Measurements from ENCODE around the gene HIGD1B.

The HIGD1B gene

DNA sequence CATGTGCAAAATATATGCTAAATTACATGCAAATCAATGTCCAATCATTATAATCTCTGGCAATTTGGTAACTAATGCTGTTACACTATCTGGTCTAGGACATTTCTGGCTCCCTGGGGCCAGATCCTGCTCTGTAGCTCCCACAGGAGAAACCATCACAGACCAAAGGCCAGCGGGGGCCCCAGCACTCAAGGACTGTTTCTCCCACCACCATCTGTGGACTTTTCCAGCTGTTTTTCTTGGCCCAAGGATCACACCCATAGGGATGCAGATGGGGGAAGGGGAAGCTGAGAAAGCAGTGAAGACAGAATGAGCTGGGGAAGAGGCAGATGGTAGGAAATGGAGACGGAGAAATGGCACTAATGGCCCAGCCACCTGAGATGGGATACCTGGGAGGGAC is at the start of gene HIGD1B:
Gene HIGD1B, plus strand, starts transcription at position 298 of the 400 bp plus-strand sequence. CDS start 270 bp downstream, outside the sequence.
- no peak within 1 kb of the TSS for H3K27ac ChIP-seq
- H3K27me3 ChIP-seq: no peaks in the 10 kb centered on the region
- H3K4me3 ChIP-seq: no peak within 1 kb of the TSS
- intact Hi-C loops (cut with DNase I; ENCODE audit: low total_unique reads): no loop called here
- no peak for DNase-seq
- peaks cover 0 to 22% (median 8%) of the 10 kb centered on the region in 4 donors for H3K4me1 ChIP-seq
- TF ChIP-seq, protein P1, sequence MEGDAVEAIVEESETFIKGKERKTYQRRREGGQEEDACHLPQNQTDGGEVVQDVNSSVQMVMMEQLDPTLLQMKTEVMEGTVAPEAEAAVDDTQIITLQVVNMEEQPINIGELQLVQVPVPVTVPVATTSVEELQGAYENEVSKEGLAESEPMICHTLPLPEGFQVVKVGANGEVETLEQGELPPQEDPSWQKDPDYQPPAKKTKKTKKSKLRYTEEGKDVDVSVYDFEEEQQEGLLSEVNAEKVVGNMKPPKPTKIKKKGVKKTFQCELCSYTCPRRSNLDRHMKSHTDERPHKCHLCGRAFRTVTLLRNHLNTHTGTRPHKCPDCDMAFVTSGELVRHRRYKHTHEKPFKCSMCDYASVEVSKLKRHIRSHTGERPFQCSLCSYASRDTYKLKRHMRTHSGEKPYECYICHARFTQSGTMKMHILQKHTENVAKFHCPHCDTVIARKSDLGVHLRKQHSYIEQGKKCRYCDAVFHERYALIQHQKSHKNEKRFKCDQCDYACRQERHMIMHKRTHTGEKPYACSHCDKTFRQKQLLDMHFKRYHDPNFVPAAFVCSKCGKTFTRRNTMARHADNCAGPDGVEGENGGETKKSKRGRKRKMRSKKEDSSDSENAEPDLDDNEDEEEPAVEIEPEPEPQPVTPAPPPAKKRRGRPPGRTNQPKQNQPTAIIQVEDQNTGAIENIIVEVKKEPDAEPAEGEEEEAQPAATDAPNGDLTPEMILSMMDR (IDR thresholded peaks at IDR 0.05): no peak
- peaks cover 23 to 37% (median 24%) of the 10 kb centered on the region in 3 donors for H3K36me3 ChIP-seq
- no peaks in the 10 kb centered on the region for H3K9me3 ChIP-seq

DNA sequence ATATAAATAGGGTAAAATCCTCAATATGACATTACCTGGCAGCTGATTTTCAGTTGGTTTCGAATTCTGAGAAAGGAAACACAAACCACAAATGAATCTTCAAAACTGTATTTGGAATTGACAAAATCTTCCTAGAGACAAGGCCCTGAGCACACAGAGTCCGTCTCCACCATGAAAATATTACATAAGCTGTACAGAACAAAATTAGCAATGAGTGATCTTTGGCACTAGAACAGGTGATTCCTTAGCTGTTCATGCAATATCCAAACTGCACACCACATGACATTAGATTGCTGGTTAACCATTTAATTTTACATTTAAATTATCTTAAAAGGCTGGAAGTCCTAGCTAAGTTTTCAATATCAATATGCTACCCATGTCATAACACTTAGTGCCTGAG is 49.3 kb upstream of the HIGD1B start:
- H3K4me3 ChIP-seq: peak overlapping the region; percentile 51 to 52
- DNase-seq: no peak
- no peaks in the 10 kb centered on the region for H3K9me3 ChIP-seq
- H3K27ac ChIP-seq: peak overlapping the region; percentile 81 to 89
- TF ChIP-seq, protein P1 (IDR thresholded peaks at IDR 0.05): no peak
- H3K4me1 ChIP-seq: peaks cover 0 to 70% (median 22%) of the 10 kb centered on the region in 4 donors
- intact Hi-C loops (cut with DNase I; ENCODE audit: low total_unique reads): no loop called here
- no peaks in the 10 kb centered on the region for H3K27me3 ChIP-seq
- H3K36me3 ChIP-seq: no peaks in the 10 kb centered on the region

DNA sequence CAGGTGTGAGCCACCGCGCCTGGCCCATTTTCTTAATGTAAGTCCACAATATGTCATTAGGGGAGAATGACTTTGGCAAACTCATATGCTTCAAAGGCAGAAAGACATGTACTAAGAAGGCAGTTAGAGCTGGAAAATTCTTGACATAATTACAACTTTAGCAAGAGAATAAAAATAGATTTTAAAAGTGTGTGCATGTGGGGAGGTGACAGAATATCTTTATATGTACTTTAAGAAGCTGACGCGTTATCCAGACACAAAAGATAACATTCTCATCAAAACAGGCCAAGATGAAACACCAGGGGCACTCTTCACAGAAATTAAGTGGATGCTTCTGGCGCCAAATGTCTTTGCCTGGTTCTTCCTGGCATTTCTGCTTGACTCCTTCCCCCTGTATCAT is 45.8 kb upstream of the HIGD1B start:
- DNase-seq: no peak
- Histone ChIP-seq H3K27me3 (no peaks in the 10 kb centered on the region), H3K27ac (peak overlapping the region in 1 of 2 donors; percentile 16), H3K9me3 (no peaks in the 10 kb centered on the region), H3K4me1 (peaks cover 0 to 56% (median 9%) of the 10 kb centered on the region in 4 donors), H3K36me3 (peaks cover 0 to 9% (median 8%) of the 10 kb centered on the region in 3 donors), H3K4me3 (no peak overlapping the region)
- TF ChIP-seq, protein P1 (IDR thresholded peaks at IDR 0.05): no peak
- intact Hi-C loops (cut with DNase I; ENCODE audit: low total_unique reads): no loop called here

DNA sequence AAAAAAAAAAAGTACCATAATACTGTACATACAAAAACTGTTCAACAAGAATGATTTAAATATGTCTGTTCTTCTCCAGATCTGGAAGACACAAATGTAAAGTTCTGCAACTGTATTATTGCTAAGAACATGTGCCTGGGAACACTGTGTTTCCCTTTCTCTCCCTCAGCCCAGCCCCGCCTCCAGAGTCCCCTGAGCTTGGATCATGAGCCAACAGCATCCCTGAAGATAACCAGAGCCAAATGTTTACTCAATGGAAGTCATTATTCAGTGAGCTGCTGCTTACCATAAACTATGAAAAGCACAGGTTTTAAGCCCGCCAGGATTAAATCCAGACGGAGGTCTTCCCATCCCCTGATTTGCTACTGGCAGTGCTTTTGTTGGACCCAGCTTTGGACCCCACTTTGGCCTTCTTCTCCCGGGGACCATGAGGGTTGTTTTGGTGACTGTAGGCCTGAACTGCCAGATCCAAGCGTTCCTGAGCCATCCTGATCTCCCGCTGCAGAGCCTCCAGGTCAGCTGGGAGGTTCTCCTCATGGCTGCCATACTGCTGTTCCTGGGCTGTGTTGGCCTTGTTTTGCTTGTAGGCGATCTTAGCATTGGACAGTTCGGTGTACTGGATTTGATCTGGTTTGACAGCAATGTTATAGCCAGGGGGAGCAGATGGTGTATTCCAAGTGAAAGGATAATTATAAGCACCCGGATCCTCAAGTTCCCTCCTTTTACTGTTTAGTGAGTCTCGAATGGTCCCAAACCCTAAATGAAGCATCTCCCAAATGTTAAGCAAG is 43.2 kb upstream of the HIGD1B start:
- peaks cover 0 to 9% (median 8%) of the 10 kb centered on the region in 3 donors for H3K36me3 ChIP-seq
- no peaks in the 10 kb centered on the region for H3K27me3 ChIP-seq
- H3K4me3 ChIP-seq: no peak overlapping the region
- peaks cover 0 to 44% (median 5%) of the 10 kb centered on the region in 4 donors for H3K4me1 ChIP-seq
- intact Hi-C loops (cut with DNase I; ENCODE audit: low total_unique reads): no loop called here
- TF ChIP-seq, protein P1 (IDR thresholded peaks at IDR 0.05): no peak
- H3K9me3 ChIP-seq: no peaks in the 10 kb centered on the region
- peak in 1 of 2 donors; percentile 38 for DNase-seq
- H3K27ac ChIP-seq: no peak overlapping the region

DNA sequence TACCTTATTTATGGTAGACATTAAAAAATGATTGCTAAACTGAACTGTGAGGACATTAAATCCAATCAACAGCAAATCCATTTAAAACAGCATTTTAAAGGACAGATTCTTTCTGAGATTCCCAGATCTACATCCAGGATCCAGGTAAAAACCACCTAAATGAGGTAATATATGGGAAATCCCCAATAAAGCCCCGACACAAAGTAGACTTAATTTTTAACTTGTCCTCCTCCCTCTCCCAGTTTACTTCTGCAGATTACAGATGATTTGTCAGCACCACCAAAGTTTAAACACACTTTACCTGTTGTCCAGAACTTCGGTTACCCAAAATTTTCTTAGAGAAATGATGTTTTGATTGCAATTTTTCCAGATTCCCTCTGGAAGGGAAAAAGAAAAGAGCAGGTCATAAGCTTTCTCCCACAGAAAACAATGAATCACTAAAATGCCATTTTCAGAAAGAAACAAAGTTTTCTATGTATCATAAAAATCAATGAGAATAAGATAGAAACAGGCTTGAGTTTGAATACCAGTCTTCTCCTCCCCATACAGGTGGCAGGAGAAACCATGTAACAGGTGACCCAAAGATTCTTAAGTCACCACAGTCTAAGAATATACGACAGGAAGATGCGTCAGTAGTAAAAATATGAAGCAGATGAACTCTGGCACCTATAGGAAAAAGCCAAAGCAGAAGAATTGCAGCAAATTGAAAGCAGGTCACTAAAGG is 40.4 kb upstream of the HIGD1B start:
- no peak for DNase-seq
- intact Hi-C loops (cut with DNase I; ENCODE audit: low total_unique reads): no loop called here
- H3K27ac ChIP-seq: no peak overlapping the region
- H3K36me3 ChIP-seq: peaks cover 0 to 9% (median 8%) of the 10 kb centered on the region in 3 donors
- TF ChIP-seq, protein P1 (IDR thresholded peaks at IDR 0.05): no peak
- H3K4me1 ChIP-seq: peaks cover 0 to 42% (median 11%) of the 10 kb centered on the region in 4 donors
- no peak overlapping the region for H3K4me3 ChIP-seq
- no peaks in the 10 kb centered on the region for H3K27me3 ChIP-seq
- H3K9me3 ChIP-seq: no peaks in the 10 kb centered on the region

Data from tibial artery (tissue), 4 donors.